ENCODE data around the gene ZNF782. TPM values are rescaled to one million over a fixed set of nuclear protein-coding genes. Genes with fewer than 3 reads are reported as not detected.

ZNF782 gene
- total RNA-seq, 4 donors from 2014 or later, result 8.0 to 15.9 (median 9.6) TPM

GRCh38 chr9:96854651-96855273 lies 448 bp upstream of the ZNF782 start:
- H3K27ac ChIP-seq, result peak overlapping the region in 2 of 4 donors; percentile 77 to 89
- no peaks in the 10 kb centered on the region for H3K9me3 ChIP-seq
- no peak for DNase-seq (ENCODE audit: low spot score in 2 of 2)

GRCh38 chr9:96852676-96853075 lies 1.6 kb downstream of the ZNF782 start:
- 83% methylated on average over 4 of the region's 4 CpGs for WGBS, 2 donors
- H3K36me3 ChIP-seq, result peaks cover 0 to 11% (median 0%) of the 10 kb centered on the region in 3 donors
- peaks cover 0 to 31% (median 11%) of the 10 kb centered on the region in 4 donors for H3K4me1 ChIP-seq
- no peak for DNase-seq (ENCODE audit: low spot score in 2 of 2)
- H3K4me3 ChIP-seq, result no peak overlapping the region
- no peak overlapping the region for H3K27ac ChIP-seq
- peaks cover 0 to 10% (median 4%) of the 10 kb centered on the region in 4 donors for H3K9me3 ChIP-seq
- H3K27me3 ChIP-seq, result no peaks in the 10 kb centered on the region
- TF ChIP-seq, protein P1, sequence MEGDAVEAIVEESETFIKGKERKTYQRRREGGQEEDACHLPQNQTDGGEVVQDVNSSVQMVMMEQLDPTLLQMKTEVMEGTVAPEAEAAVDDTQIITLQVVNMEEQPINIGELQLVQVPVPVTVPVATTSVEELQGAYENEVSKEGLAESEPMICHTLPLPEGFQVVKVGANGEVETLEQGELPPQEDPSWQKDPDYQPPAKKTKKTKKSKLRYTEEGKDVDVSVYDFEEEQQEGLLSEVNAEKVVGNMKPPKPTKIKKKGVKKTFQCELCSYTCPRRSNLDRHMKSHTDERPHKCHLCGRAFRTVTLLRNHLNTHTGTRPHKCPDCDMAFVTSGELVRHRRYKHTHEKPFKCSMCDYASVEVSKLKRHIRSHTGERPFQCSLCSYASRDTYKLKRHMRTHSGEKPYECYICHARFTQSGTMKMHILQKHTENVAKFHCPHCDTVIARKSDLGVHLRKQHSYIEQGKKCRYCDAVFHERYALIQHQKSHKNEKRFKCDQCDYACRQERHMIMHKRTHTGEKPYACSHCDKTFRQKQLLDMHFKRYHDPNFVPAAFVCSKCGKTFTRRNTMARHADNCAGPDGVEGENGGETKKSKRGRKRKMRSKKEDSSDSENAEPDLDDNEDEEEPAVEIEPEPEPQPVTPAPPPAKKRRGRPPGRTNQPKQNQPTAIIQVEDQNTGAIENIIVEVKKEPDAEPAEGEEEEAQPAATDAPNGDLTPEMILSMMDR (IDR thresholded peaks at IDR 0.05), result no peak
- TF ChIP-seq POLR2A (IDR thresholded peaks at IDR 0.05), result no peak
- no peak for TF ChIP-seq EP300 (IDR thresholded peaks at IDR 0.05)

More at GRCh38 chr9:96854651-96855273, 448 bp upstream of the ZNF782 start:
- Histone ChIP-seq H3K27me3 (no peaks in the 10 kb centered on the region), H3K4me1 (peaks cover 0 to 31% (median 11%) of the 10 kb centered on the region in 4 donors), H3K4me3 (peak overlapping the region; percentile 72 to 87 (median 80)), H3K36me3 (peaks cover 0 to 7% (median 0%) of the 10 kb centered on the region in 3 donors)
- 16 to 20% methylated on average over 16 of the region's 16 CpGs for WGBS, 2 donors
- TF ChIP-seq POLR2A (IDR thresholded peaks at IDR 0.05) (no peak), EP300 (IDR thresholded peaks at IDR 0.05) (no peak)
- TF ChIP-seq, protein P1 (IDR thresholded peaks at IDR 0.05), result no peak

GRCh38 chr9:96844040-96844439 lies 10.3 kb downstream of the ZNF782 start:
- H3K36me3 ChIP-seq, result peaks cover 0 to 67% (median 0%) of the 10 kb centered on the region in 3 donors
- TF ChIP-seq POLR2A (IDR thresholded peaks at IDR 0.05), result no peak
- TF ChIP-seq, protein P1 (IDR thresholded peaks at IDR 0.05), result no peak
- WGBS, 2 donors, result 80 to 87% methylated on average over 2 of the region's 2 CpGs
- H3K9me3 ChIP-seq, result peaks cover 0 to 27% (median 13%) of the 10 kb centered on the region in 4 donors
- H3K4me1 ChIP-seq, result no peaks in the 10 kb centered on the region
- no peak overlapping the region for H3K4me3 ChIP-seq
- H3K27me3 ChIP-seq, result no peaks in the 10 kb centered on the region
- DNase-seq (ENCODE audit: low spot score in 2 of 2), result no peak
- no peak overlapping the region for H3K27ac ChIP-seq

GRCh38 chr9:96818533-96818932 lies 35.8 kb downstream of the ZNF782 start:
- Histone ChIP-seq H3K36me3 (peaks cover 0 to 78% (median 11%) of the 10 kb centered on the region in 3 donors), H3K4me3 (no peak overlapping the region), H3K27me3 (no peaks in the 10 kb centered on the region), H3K27ac (no peak overlapping the region), H3K9me3 (peaks cover 6 to 100% (median 54%) of the 10 kb centered on the region in 4 donors), H3K4me1 (no peaks in the 10 kb centered on the region)
- 94% methylated on average over 6 of the region's 6 CpGs for WGBS, 2 donors
- TF ChIP-seq EP300 (IDR thresholded peaks at IDR 0.05) (no peak), POLR2A (IDR thresholded peaks at IDR 0.05) (no peak)
- TF ChIP-seq, protein P1 (IDR thresholded peaks at IDR 0.05), result no peak
- DNase-seq (ENCODE audit: low spot score in 2 of 2), result no peak

GRCh38 chr9:96817973-96818372 lies 36.3 kb downstream of the ZNF782 start:
- DNase-seq (ENCODE audit: low spot score in 2 of 2), result no peak
- no peaks in the 10 kb centered on the region for H3K4me1 ChIP-seq
- H3K4me3 ChIP-seq, result no peak overlapping the region
- H3K27ac ChIP-seq, result no peak overlapping the region
- WGBS, 2 donors, result 97 to 100% methylated on average over 2 of the region's 2 CpGs
- TF ChIP-seq, protein P1 (IDR thresholded peaks at IDR 0.05), result no peak
- no peak for TF ChIP-seq EP300 (IDR thresholded peaks at IDR 0.05)
- no peak for TF ChIP-seq POLR2A (IDR thresholded peaks at IDR 0.05)
- H3K9me3 ChIP-seq, result peaks cover 6 to 100% (median 54%) of the 10 kb centered on the region in 4 donors
- peaks cover 0 to 72% (median 11%) of the 10 kb centered on the region in 3 donors for H3K36me3 ChIP-seq
- H3K27me3 ChIP-seq, result no peaks in the 10 kb centered on the region
